Activated T-cell treated with anti-CD3 and anti-CD28 coated beads for 1 hour (primary cell): Measurements from ENCODE around the gene PGM1.
A peak's percentile ranks its signal among the peaks of the same experiment; 100 is the strongest.

Experiments
- DNase-seq: peaks from one replicate; pipeline ENCODE4 v3.0.0-alpha.2; 2020; ENCODE audit warnings: low read depth

Gene PGM1

GRCh38 chr1:63601061-63601460 lies 7.8 kb downstream of the PGM1 start:
- DNase-seq: no peak

- DNase-seq: no peak
Observed at GRCh38 chr1:63601463-63601862, 8.3 kb downstream of the PGM1 start.

- DNase-seq: no peak
Observed at GRCh38 chr1:63601912-63602311, 8.7 kb downstream of the PGM1 start.

- DNase-seq: no peak
Observed at GRCh38 chr1:63602629-63603028, 9.4 kb downstream of the PGM1 start.

- no peak for DNase-seq
Observed at GRCh38 chr1:63603810-63604209, 10.6 kb downstream of the PGM1 start.

GRCh38 chr1:63607322-63607721 lies 14.1 kb downstream of the PGM1 start:
- DNase-seq: no peak

GRCh38 chr1:63611231-63611630 lies 18.0 kb downstream of the PGM1 start:
- no peak for DNase-seq

- no peak for DNase-seq
Observed at GRCh38 chr1:63612564-63612963, 19.4 kb downstream of the PGM1 start.

- DNase-seq: no peak
Observed at GRCh38 chr1:63612971-63613370, 19.8 kb downstream of the PGM1 start.

GRCh38 chr1:63615768-63616420 lies 22.7 kb downstream of the PGM1 start:
- DNase-seq: peak; percentile 42

GRCh38 chr1:63617450-63617849 lies 24.2 kb downstream of the PGM1 start:
- DNase-seq: no peak

GRCh38 chr1:63618011-63618410 lies 24.8 kb downstream of the PGM1 start:
- no peak for DNase-seq

GRCh38 chr1:63619558-63619957 lies 26.3 kb downstream of the PGM1 start:
- no peak for DNase-seq

- DNase-seq: no peak
Observed at GRCh38 chr1:63620671-63621070, 27.5 kb downstream of the PGM1 start.

GRCh38 chr1:63621075-63621474 lies 27.9 kb downstream of the PGM1 start:
- no peak for DNase-seq

- no peak for DNase-seq
Observed at GRCh38 chr1:63621698-63622097, 28.5 kb downstream of the PGM1 start.

GRCh38 chr1:63622849-63623566 lies 29.8 kb downstream of the PGM1 start:
- DNase-seq: no peak

- no peak for DNase-seq
Observed at GRCh38 chr1:63623952-63624351, 30.7 kb downstream of the PGM1 start.

- no peak for DNase-seq
Observed at GRCh38 chr1:63624911-63625310, 31.7 kb downstream of the PGM1 start.

- no peak for DNase-seq
Observed at GRCh38 chr1:63626222-63626621, 33.0 kb downstream of the PGM1 start.

GRCh38 chr1:63628607-63629006 lies 35.4 kb downstream of the PGM1 start:
- DNase-seq: no peak

- no peak for DNase-seq
Observed at GRCh38 chr1:63630238-63630637, 37.0 kb downstream of the PGM1 start.

- DNase-seq: no peak
Observed at GRCh38 chr1:63630666-63631065, 37.5 kb downstream of the PGM1 start.

GRCh38 chr1:63632110-63632509 lies 38.9 kb downstream of the PGM1 start:
- no peak for DNase-seq
